Ishikawa (cell line): ENCODE results near the gene TNPO3.

Experiments used
- CEBPB ChIP-seq: IDR thresholded peaks from 2 replicates; pipeline ENCODE4 v1.6.1; 2012
- EP300 ChIP-seq: IDR thresholded peaks from 2 replicates; pipeline ENCODE4 v1.6.1; 2012; ENCODE audit warnings: borderline replicate concordance
- NFIC ChIP-seq: IDR thresholded peaks from 2 replicates; pipeline ENCODE4 v1.6.1; 2012
- RAD21 ChIP-seq: IDR thresholded peaks from 2 replicates; pipeline ENCODE4 v1.6.1; 2012; ENCODE audit warnings: low read depth
- TAF1 ChIP-seq: IDR thresholded peaks from 2 replicates; pipeline ENCODE4 v1.6.1; 2012; ENCODE audit warnings: low read depth, mild to moderate bottlenecking
- TCF12 ChIP-seq: IDR thresholded peaks from 2 replicates; pipeline ENCODE4 v1.6.1; 2012; ENCODE audit warnings: low read depth
- TF ChIP-seq, protein P1 (sequence below): IDR thresholded peaks from 2 replicates; pipeline ENCODE4 v1.6.1; 2012
- TF ChIP-seq, protein P2 (sequence below): IDR thresholded peaks from 2 replicates; pipeline ENCODE4 v1.6.1; 2012; ENCODE audit warnings: low read depth, mild to moderate bottlenecking

DNA sequence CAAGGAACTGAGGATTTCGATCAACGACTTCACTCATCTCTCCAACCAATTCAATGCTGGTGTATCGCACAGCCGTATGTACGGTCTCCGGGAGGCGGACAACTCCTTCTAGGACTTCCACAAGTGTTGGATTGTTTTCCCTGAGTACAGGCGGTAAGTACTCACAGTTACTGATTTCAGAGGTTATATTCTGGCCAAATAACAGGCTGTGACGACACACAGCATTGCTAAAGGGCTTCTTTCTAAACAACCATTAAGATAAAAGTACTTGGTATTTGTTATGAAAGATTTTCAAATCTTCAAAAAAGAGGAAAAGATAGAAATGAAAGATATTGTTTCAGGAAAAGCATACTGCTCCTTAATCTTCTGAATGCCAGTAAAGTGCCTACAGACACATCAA, 65.0 kb downstream of the TNPO3 start:
- TF ChIP-seq CEBPB (no peak), RAD21 (no peak), NFIC (no peak), TAF1 (no peak), TCF12 (no peak), EP300 (no peak)
- TF ChIP-seq, protein P1, sequence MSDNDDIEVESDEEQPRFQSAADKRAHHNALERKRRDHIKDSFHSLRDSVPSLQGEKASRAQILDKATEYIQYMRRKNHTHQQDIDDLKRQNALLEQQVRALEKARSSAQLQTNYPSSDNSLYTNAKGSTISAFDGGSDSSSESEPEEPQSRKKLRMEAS: no peak
- TF ChIP-seq, protein P2, sequence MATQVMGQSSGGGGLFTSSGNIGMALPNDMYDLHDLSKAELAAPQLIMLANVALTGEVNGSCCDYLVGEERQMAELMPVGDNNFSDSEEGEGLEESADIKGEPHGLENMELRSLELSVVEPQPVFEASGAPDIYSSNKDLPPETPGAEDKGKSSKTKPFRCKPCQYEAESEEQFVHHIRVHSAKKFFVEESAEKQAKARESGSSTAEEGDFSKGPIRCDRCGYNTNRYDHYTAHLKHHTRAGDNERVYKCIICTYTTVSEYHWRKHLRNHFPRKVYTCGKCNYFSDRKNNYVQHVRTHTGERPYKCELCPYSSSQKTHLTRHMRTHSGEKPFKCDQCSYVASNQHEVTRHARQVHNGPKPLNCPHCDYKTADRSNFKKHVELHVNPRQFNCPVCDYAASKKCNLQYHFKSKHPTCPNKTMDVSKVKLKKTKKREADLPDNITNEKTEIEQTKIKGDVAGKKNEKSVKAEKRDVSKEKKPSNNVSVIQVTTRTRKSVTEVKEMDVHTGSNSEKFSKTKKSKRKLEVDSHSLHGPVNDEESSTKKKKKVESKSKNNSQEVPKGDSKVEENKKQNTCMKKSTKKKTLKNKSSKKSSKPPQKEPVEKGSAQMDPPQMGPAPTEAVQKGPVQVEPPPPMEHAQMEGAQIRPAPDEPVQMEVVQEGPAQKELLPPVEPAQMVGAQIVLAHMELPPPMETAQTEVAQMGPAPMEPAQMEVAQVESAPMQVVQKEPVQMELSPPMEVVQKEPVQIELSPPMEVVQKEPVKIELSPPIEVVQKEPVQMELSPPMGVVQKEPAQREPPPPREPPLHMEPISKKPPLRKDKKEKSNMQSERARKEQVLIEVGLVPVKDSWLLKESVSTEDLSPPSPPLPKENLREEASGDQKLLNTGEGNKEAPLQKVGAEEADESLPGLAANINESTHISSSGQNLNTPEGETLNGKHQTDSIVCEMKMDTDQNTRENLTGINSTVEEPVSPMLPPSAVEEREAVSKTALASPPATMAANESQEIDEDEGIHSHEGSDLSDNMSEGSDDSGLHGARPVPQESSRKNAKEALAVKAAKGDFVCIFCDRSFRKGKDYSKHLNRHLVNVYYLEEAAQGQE: no peak
